Mucosa of descending colon (tissue), 3 donors: ENCODE data around the gene PEA15. TPM values are rescaled to one million over a fixed set of nuclear protein-coding genes. Genes with fewer than 3 reads are reported as not detected.
A peak's percentile ranks its signal among the peaks of the same experiment; 100 is the strongest.

Source experiments
- ATAC-seq: fragments of 200-7000 bp; cut with Tn5 transposase; one replicate; pipeline ENCODE4 v1.9.1; 2020; ENCODE audit warnings: mild to moderate bottlenecking, moderate library complexity
- DNase-seq, 3 donors: peaks; one replicate each; pipeline ENCODE4 v3.0.0-alpha.2; 2020
- H3K36me3 ChIP-seq: fragments of 200-600 bp; one replicate; pipeline ENCODE4 v1.8.0; 2021; ENCODE audit warnings: low read depth, mild to moderate bottlenecking
- H3K4me1 ChIP-seq: fragments of 200-600 bp; one replicate; pipeline ENCODE4 v1.8.0; 2021; ENCODE audit warnings: low read depth, mild to moderate bottlenecking
- H3K4me3 ChIP-seq: fragments of 200-600 bp; one replicate; pipeline ENCODE4 v1.8.0; 2021; ENCODE audit warnings: mild to moderate bottlenecking
- H3K9me3 ChIP-seq: fragments of 200-600 bp; one replicate; pipeline ENCODE4 v1.8.0; 2021; ENCODE audit warnings: mild to moderate bottlenecking
- CTCF ChIP-seq: fragments of 200-600 bp; IDR thresholded peaks from one replicate; pipeline ENCODE4 v1.8.0; 2022; ENCODE audit warnings: antibody characterized with exemption, mild to moderate bottlenecking
- intact Hi-C, 2 donors: fragments of 100-400 bp; cut with DNase I in 1 of 2; cut with micrococcal nuclease in 1 of 2; formaldehyde crosslinking; loops; one replicate each; pipeline versions ENCODE4 v1.11.0 to v1.11.1; 2022; cut with DNase I, micrococcal nuclease
- total RNA-seq, 3 donors: library from RNA; stranded (reverse); fragmentation: NEBNext Ultra II Directional in 2 of 3; extraction: Animal tissue kit (Norgen Biotek cat#: 25700) in 2 of 3; gene quantifications; one replicate each; pipeline versions ENCODE4 v1.2.1 to v1.2.4, GENCODE V29; 2021 to 2023
- donor health status: DM: no; HTN: no; CAD: no; lungs with moderate emphysema.
- donor health status: DM: no; HTN: no; CAD: no.
- donor health status: DM: no; HTN: yes; CAD: no.

The PEA15 gene
- total RNA-seq, 3 donors from 2014 or later = 31.6 to 125 (median 36.6) TPM

GRCh38 chr1:160219062-160219929 lies 14.1 kb downstream of the PEA15 start:
- peak; percentile 19 for TF ChIP-seq CTCF
- no peaks in the 10 kb centered on the region for H3K9me3 ChIP-seq
- intact Hi-C loops = no loop called here
- peaks cover 4% of the 10 kb centered on the region for H3K36me3 ChIP-seq
- H3K4me3 ChIP-seq = no peak overlapping the region
- DNase-seq = peak in 1 of 3 donors; percentile 53
- peak; percentile 56 for ATAC-seq
- peaks cover 6% of the 10 kb centered on the region for H3K4me1 ChIP-seq

GRCh38 chr1:160220301-160220700 lies 15.1 kb downstream of the PEA15 start:
- ATAC-seq = no peak
- H3K4me1 ChIP-seq = peaks cover under 1% of the 10 kb centered on the region
- no peaks in the 10 kb centered on the region for H3K9me3 ChIP-seq
- DNase-seq = no peak
- peaks cover 4% of the 10 kb centered on the region for H3K36me3 ChIP-seq
- no peak overlapping the region for H3K4me3 ChIP-seq
- intact Hi-C loops = no loop called here
- no peak for TF ChIP-seq CTCF

- intact Hi-C loops = no loop called here
- TF ChIP-seq CTCF = no peak
- no peak for ATAC-seq
- peaks cover 4% of the 10 kb centered on the region for H3K36me3 ChIP-seq
- H3K9me3 ChIP-seq = no peaks in the 10 kb centered on the region
- no peaks in the 10 kb centered on the region for H3K4me1 ChIP-seq
- DNase-seq = no peak
- no peak overlapping the region for H3K4me3 ChIP-seq
These were observed 15.9 kb downstream of the PEA15 start for GRCh38 chr1:160221089-160221488.

- intact Hi-C loops = no loop called here
- no peaks in the 10 kb centered on the region for H3K4me1 ChIP-seq
- peaks cover 8% of the 10 kb centered on the region for H3K36me3 ChIP-seq
- ATAC-seq = no peak
- TF ChIP-seq CTCF = no peak
- no peak overlapping the region for H3K4me3 ChIP-seq
- no peaks in the 10 kb centered on the region for H3K9me3 ChIP-seq
- no peak for DNase-seq
These were observed 17.4 kb downstream of the PEA15 start for GRCh38 chr1:160222546-160222945.

- intact Hi-C loops = no loop called here
- DNase-seq (no peak), ATAC-seq (no peak)
- TF ChIP-seq CTCF = no peak
- H3K36me3 ChIP-seq = peaks cover 12% of the 10 kb centered on the region
- no peaks in the 10 kb centered on the region for H3K4me1 ChIP-seq
- no peaks in the 10 kb centered on the region for H3K9me3 ChIP-seq
- no peak overlapping the region for H3K4me3 ChIP-seq
These were observed 19.4 kb downstream of the PEA15 start for GRCh38 chr1:160224606-160225005.
